Breast epithelium (tissue), 4 donors: Measurements from ENCODE around the gene ERAL1. TPM values are rescaled to one million over a fixed set of nuclear protein-coding genes. Genes with fewer than 3 reads are reported as not detected.

Experiments used
- DNase-seq, 2 donors: peaks; one replicate each; pipeline ENCODE4 v3.0.0-alpha.2; 2019; ENCODE audit warnings: low spot score in 2 of 2
- H3K27ac ChIP-seq, 2 donors: fragments of 200-600 bp; sonication (generic) in 1 of 2; one replicate each; pipeline ENCODE4 v1.5.1; 2016 to 2019; ENCODE audit warnings: mild to moderate bottlenecking in 1 of 2
- H3K27me3 ChIP-seq, 2 donors: fragments of 200-600 bp; sonication (generic) in 1 of 2; one replicate each; pipeline versions ENCODE4 v1.5.1 to v1.6.0; 2017 to 2019; ENCODE audit warnings: control low read depth in 1 of 2, mild to moderate bottlenecking in 1 of 2
- H3K36me3 ChIP-seq: fragments of 200-600 bp; one replicate; pipeline ENCODE4 v1.5.1; 2019
- H3K4me1 ChIP-seq, 2 donors: fragments of 200-600 bp; sonication (generic); one replicate each; pipeline ENCODE4 v1.5.1; 2016 to 2019; ENCODE audit warnings: control low read depth in 1 of 2
- H3K4me3 ChIP-seq, 3 donors: fragments of 200-600 bp; sonication (generic); 1 replicate in 2 of 3; 2 replicates in 1 of 3; pipeline ENCODE4 v1.5.1; 2016 to 2019; ENCODE audit warnings: mild to moderate bottlenecking in 3 of 3, moderate library complexity in 2 of 3
- H3K9me3 ChIP-seq, 2 donors: fragments of 200-600 bp; sonication (generic) in 1 of 2; one replicate each; pipeline ENCODE4 v1.5.1; 2016 to 2019; ENCODE audit warnings: control low read depth in 1 of 2
- CTCF ChIP-seq, 3 donors: fragments of 450-650 bp; IDR thresholded peaks; one replicate each; pipeline ENCODE4 v1.5.1; 2016 to 2017; ENCODE audit warnings: antibody characterized with exemption in 3 of 3, mild to moderate bottlenecking in 3 of 3, moderate library complexity in 3 of 3
- POLR2A ChIP-seq: fragments of 450-650 bp; IDR thresholded peaks from one replicate; pipeline ENCODE4 v1.6.1; 2016; ENCODE audit warnings: antibody characterized with exemption, mild to moderate bottlenecking, moderate library complexity
- POLR2AphosphoS5 ChIP-seq, 3 donors: sonication (generic); formaldehyde crosslinking; IDR thresholded peaks; one replicate each; pipeline ENCODE4 v1.6.1; 2017; ENCODE audit warnings: antibody characterized with exemption in 3 of 3
- intact Hi-C: fragments of 100-400 bp; cut with DNase I; formaldehyde crosslinking; loops from one replicate; pipeline ENCODE4 v1.15.1; 2023; ENCODE audit warnings: low total_unique reads
- total RNA-seq, 3 donors: library from RNA; depleted of rRNA; stranded (reverse); fragments of >200 nt; gene quantifications; one replicate each; pipeline ENCODE4 v1.1.0, GENCODE V29; 2016

ERAL1 gene
- total RNA-seq, 3 donors from 2014 or later = 24.3 to 51.2 (median 26.4) TPM

DNA sequence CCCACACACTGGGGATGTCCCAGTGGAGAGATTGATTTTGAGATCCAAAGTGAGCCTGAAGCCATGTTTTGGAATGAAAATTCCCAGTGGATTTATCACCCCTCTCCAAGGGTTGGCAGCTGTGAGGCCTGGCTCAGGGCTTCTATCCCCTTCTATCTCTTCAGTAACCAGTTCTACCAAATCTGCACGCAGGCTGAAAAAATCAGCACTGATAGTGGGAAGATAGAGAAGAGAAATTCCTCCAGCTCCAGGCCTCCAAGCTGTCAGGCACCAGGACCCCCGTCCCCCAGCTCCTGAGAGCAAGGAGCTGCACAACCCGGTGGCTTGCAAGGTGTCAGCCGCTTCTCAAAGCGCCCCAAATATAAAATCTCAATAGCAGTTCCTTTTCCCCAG, 41.7 kb downstream of the ERAL1 start:
- Histone ChIP-seq H3K27ac (peak overlapping the region; percentile 91 to 99), H3K36me3 (no peaks in the 10 kb centered on the region), H3K4me1 (peaks cover 5 to 8% of the 10 kb centered on the region in 2 donors), H3K27me3 (no peaks in the 10 kb centered on the region), H3K4me3 (peak overlapping the region; percentile 89 to 91 (median 91)), H3K9me3 (no peaks in the 10 kb centered on the region)
- TF ChIP-seq POLR2AphosphoS5 (IDR thresholded peaks at IDR 0.05) (no peak), POLR2A (no peak), CTCF (IDR thresholded peaks at IDR 0.05) (no peak)
- DNase-seq = no peak
- intact Hi-C loops = no loop called here

GRCh38 chr17:28896884-28897768, 42.3 kb downstream of the ERAL1 start, which contains the start of gene FLOT2:
FLOT2 (minus strand) TSS chr17:28897733; CDS start chr17:28897574, 159 bp downstream.
- peak in 1 of 2 donors; percentile 75 for DNase-seq
- TF ChIP-seq CTCF (IDR thresholded peaks at IDR 0.05) = no peak
- TF ChIP-seq POLR2AphosphoS5 (IDR thresholded peaks at IDR 0.05) = peak; percentile 37 to 82 (median 51)
- peak; percentile 9 for TF ChIP-seq POLR2A
- intact Hi-C loops = no loop called here
- Histone ChIP-seq H3K9me3 (no peaks in the 10 kb centered on the region), H3K36me3 (no peaks in the 10 kb centered on the region), H3K27ac (peak within 1 kb of the TSS; percentile 91 to 99), H3K4me1 (peaks cover 5 to 8% of the 10 kb centered on the region in 2 donors), H3K27me3 (no peaks in the 10 kb centered on the region), H3K4me3 (peak within 1 kb of the TSS; percentile 89 to 91 (median 91))

DNA sequence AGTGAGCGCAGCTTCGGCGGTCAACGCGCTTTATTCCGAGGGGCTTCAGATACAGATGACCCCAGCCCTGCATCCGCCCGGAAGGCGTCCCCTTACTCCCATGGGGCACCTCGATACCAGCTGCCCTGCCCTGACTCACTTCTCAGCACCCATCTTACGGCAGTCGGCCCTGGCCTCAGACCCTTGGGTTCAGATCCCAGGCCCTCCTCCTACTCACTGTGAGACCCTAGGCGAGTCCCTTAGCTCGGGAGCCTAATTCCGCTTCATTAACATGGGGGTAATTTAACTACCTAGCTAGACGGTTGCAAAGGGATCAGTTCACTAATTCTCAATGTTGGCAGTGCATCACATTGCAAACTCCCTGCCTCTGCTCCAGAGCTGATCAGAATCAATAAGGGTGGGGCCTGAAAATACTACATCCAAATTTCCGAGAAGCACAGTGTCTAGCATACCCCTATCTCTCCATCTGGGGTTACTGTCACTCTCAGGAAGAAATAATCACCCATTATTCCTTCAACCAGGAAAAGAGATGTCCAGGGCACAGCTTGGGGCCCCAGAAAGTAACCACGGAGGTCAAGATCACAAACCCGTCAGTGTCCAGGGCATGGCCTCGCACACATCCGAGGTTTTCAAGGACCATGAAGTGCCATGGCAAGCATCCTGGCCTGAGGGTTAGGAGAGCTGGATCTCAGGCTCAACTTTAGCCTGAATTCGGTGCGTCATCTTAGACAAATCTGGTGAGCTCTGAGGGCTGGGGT, 43.1 kb downstream of the ERAL1 start:
- Histone ChIP-seq H3K9me3 (no peaks in the 10 kb centered on the region), H3K4me1 (peaks cover 5 to 8% of the 10 kb centered on the region in 2 donors), H3K27me3 (no peaks in the 10 kb centered on the region), H3K27ac (peak overlapping the region; percentile 91 to 99), H3K4me3 (peak overlapping the region; percentile 89 to 91 (median 91)), H3K36me3 (no peaks in the 10 kb centered on the region)
- TF ChIP-seq POLR2AphosphoS5 (IDR thresholded peaks at IDR 0.05) = no peak
- TF ChIP-seq POLR2A = no peak
- TF ChIP-seq CTCF (IDR thresholded peaks at IDR 0.05) = no peak
- intact Hi-C loops = no loop called here
- DNase-seq = no peak

DNA sequence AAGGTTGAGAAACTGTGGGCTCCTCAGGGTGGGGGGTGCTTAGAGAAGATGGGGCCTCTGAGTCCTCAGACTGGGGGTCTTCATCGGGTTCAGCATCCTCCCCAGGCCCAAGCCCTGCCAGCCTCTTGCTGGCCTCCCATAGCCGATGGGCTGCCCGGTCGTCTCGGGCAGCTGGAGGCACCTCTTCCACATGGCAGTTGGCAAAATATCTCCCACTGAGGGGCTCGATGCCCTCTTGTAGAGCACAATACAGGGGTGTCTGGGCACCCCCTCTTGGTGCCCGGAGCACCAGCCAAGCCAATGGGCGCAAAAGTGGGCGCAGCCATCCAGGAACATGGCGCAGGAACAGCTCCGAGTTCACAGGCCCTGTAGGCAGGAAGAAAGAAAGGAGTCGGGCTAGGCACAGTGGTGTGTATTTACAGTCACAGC, 43.7 kb downstream of the ERAL1 start:
- Histone ChIP-seq H3K4me1 (peaks cover 5 to 7% of the 10 kb centered on the region in 2 donors), H3K27ac (peak overlapping the region; percentile 91 to 99), H3K27me3 (no peaks in the 10 kb centered on the region), H3K9me3 (no peaks in the 10 kb centered on the region), H3K4me3 (peak overlapping the region in 1 of 3 donors; percentile 91), H3K36me3 (no peaks in the 10 kb centered on the region)
- intact Hi-C loops = no loop called here
- no peak for DNase-seq
- no peak for TF ChIP-seq CTCF (IDR thresholded peaks at IDR 0.05)
- TF ChIP-seq POLR2A = no peak
- no peak for TF ChIP-seq POLR2AphosphoS5 (IDR thresholded peaks at IDR 0.05)
